Activated CD8-positive, alpha-beta T cell treated with anti-CD3 and anti-CD28 coated beads for 36 hours (primary cell): Measurements from ENCODE around the gene CSNK1D. TPM values are rescaled to one million over a fixed set of nuclear protein-coding genes. Genes with fewer than 3 reads are reported as not detected.

ENCODE experiments used
- ATAC-seq: fragments of 200-7000 bp; cut with Tn5 transposase; one replicate; pipeline ENCODE4 v1.10.0; 2021; ENCODE audit warnings: mild to moderate bottlenecking, moderate library complexity
- CTCF ChIA-PET: fragments of 350-600 bp; sonication (Branson Sonifier 250); formaldehyde crosslinking; loops from one replicate; lab custom pipeline; 2021; ENCODE audit warnings: antibody characterized with exemption; lab: Charles Lee
- POLR2A ChIA-PET: fragments of 350-600 bp; sonication (Branson Sonifier 250); formaldehyde crosslinking; loops from one replicate; lab custom pipeline; 2021; ENCODE audit warnings: antibody characterized with exemption; lab: Charles Lee
- DNase-seq: peaks from one replicate; pipeline ENCODE4 v3.0.0-alpha.2; 2020
- H3K27ac Mint-ChIP-seq: one replicate; pipeline ENCODE4 v1.8.0; 2021; ENCODE audit warnings: mild to moderate bottlenecking, mixed read lengths
- H3K27me3 Mint-ChIP-seq: one replicate; pipeline ENCODE4 v1.8.0; 2021; ENCODE audit warnings: mixed read lengths
- H3K36me3 Mint-ChIP-seq: one replicate; pipeline ENCODE4 v1.8.0; 2021; ENCODE audit warnings: low read depth, mixed read lengths
- H3K4me1 Mint-ChIP-seq: one replicate; pipeline ENCODE4 v1.8.0; 2021; ENCODE audit warnings: low read depth, mixed read lengths
- H3K4me3 Mint-ChIP-seq: one replicate; pipeline ENCODE4 v1.8.0; 2021; ENCODE audit warnings: mild to moderate bottlenecking, moderate library complexity, mixed read lengths
- H3K9me3 Mint-ChIP-seq: one replicate; pipeline ENCODE4 v1.8.0; 2021; ENCODE audit warnings: mixed read lengths
- CTCF ChIP-seq: fragments of 200-600 bp; IDR thresholded peaks from one replicate; pipeline ENCODE4 v1.8.0; 2022; ENCODE audit warnings: antibody characterized with exemption, mild to moderate bottlenecking
- intact Hi-C: fragments of 100-400 bp; cut with micrococcal nuclease; formaldehyde crosslinking; loops from one replicate; pipeline ENCODE4 v1.10.0; 2022
- total RNA-seq, 2 experiments: library from RNA; stranded (reverse); gene quantifications; one replicate each; pipeline ENCODE4 v1.2.3, GENCODE V29; 2021

CSNK1D gene
- total RNA-seq, 2 experiments from 2014 or later: 90.6 to 97.0 TPM

DNA sequence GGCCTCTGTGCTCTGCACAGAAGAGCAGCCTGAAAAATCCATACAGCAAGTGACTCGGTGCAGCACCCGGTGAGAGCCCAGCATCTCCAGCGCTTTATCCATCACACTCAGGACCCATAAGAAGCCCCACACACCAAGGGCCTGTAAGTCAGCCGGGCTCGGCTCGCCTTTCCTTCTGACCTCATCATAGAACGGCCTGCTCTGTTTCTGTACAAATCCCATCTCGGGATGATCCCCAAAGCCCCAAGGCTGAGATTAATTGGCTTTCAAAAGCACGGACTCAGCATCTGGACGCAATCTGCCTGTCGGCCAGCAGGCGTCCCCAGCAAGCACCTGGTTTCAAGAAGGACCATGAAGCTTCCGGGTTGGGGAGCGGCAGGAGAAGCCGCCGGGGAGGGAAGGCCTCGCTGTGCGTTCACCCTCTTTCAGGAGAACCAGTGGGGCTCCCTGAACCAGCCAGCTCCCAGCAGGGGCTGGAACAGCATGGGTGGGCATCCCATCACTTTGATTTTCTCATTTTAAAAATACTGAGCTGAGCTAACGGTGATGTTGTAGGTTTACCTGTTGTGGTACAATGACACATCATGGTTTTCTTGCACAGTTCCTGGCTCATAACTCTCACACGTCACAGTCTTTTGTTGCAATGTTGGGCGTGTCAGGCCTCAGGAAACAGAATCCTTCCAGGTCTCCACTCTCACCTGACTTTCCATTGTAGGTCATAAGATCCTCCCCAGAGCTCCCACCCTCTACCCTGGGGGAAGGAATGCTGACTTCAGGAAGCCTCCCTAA is 67.6 kb downstream of the CSNK1D start:
- ChIA-PET POLR2A (interaction anchor here (0.8 to 1.5 kb wide), 6 partner anchors 9 to 336 kb away, joined by 3 to 4 read pairs (median 4); partner anchors contain the start of genes DUS1L and SLC16A3), CTCF (interaction anchor here (0.7 to 2.3 kb wide), 21 partner anchors 8 to 261 kb away, joined by 3 to 11 read pairs (median 4); partner anchors contain the start of genes CD7 and SLC16A3)
- H3K27me3 Mint-ChIP-seq: no peaks in the 10 kb centered on the region
- DNase-seq: peak; percentile 90
- peak overlapping the region; percentile 66 for H3K4me3 Mint-ChIP-seq
- peak; percentile 73 for ATAC-seq
- H3K36me3 Mint-ChIP-seq: peaks cover 12% of the 10 kb centered on the region
- intact Hi-C loops: no loop called here
- peaks cover 58% of the 10 kb centered on the region for H3K4me1 Mint-ChIP-seq
- H3K27ac Mint-ChIP-seq: peak overlapping the region; percentile 94
- no peaks in the 10 kb centered on the region for H3K9me3 Mint-ChIP-seq
- TF ChIP-seq CTCF: peak; percentile 96

- H3K27me3 Mint-ChIP-seq: no peaks in the 10 kb centered on the region
- no peak for TF ChIP-seq CTCF
- intact Hi-C loops: no loop called here
- peak overlapping the region; percentile 94 for H3K27ac Mint-ChIP-seq
- ATAC-seq: peak; percentile 67
- ChIA-PET CTCF (interaction anchor here (0.8 to 2.3 kb wide), 11 partner anchors 9 to 163 kb away, joined by 3 to 11 read pairs (median 5); partner anchors contain the start of gene CD7), POLR2A (interaction anchor here (0.8 to 1.5 kb wide), 5 partner anchors 24 to 335 kb away, joined by 3 to 4 read pairs (median 4); partner anchors contain the start of genes DUS1L and SLC16A3)
- H3K4me1 Mint-ChIP-seq: peaks cover 64% of the 10 kb centered on the region
- H3K9me3 Mint-ChIP-seq: no peaks in the 10 kb centered on the region
- peaks cover 13% of the 10 kb centered on the region for H3K36me3 Mint-ChIP-seq
- H3K4me3 Mint-ChIP-seq: peak overlapping the region; percentile 66
- DNase-seq: peak; percentile 80
These were observed 68.4 kb downstream of the CSNK1D start for GRCh38 chr17:82204831-82205719.

DNA sequence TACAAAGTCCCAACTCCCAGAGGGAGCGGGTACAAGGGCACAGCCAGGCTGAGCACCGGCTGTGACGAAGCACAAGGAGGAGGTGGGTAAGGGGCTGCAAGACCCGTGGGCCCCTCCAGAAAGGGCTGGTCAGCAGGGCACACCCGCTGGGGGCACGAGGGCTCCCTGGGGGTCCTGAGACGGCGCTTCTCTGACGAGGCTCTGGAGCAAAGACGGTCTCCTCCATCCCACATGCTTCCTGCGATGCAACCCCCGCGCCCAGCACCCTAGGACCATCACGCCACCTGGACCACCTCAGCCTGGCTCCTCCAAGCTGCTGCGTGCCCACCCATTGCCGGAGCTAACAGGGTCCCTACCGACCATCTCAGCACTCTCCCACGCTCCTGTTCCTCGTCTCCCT is 69.6 kb downstream of the CSNK1D start:
- Mint-ChIP-seq H3K9me3 (no peaks in the 10 kb centered on the region), H3K4me1 (peaks cover 70% of the 10 kb centered on the region), H3K36me3 (peaks cover 18% of the 10 kb centered on the region), H3K4me3 (no peak overlapping the region), H3K27me3 (no peaks in the 10 kb centered on the region), H3K27ac (no peak overlapping the region)
- ATAC-seq (no peak), DNase-seq (no peak)
- TF ChIP-seq CTCF: no peak
- POLR2A ChIA-PET: interaction anchor here (2.6 kb wide), 1 partner anchor 9 kb away, joined by 13 read pairs; the partner anchor contains the start of gene CCDC57
- intact Hi-C loops: no loop called here
- CTCF ChIA-PET: interaction anchor here (1.6 kb wide), 1 partner anchor 9 kb away, joined by 4 read pairs; the partner anchor contains the start of gene CCDC57

GRCh38 chr17:82202981-82203380 is 70.5 kb downstream of the CSNK1D start:
- no peaks in the 10 kb centered on the region for H3K27me3 Mint-ChIP-seq
- H3K27ac Mint-ChIP-seq: peak overlapping the region; percentile 80
- CTCF ChIA-PET: interaction anchor here (0.8 to 1.6 kb wide), 3 partner anchors 10 to 172 kb away, joined by 3 to 4 read pairs (median 3); partner anchors contain the start of gene CCDC57
- peaks cover 24% of the 10 kb centered on the region for H3K36me3 Mint-ChIP-seq
- peak; percentile 14 for ATAC-seq
- no peak for TF ChIP-seq CTCF
- peaks cover 72% of the 10 kb centered on the region for H3K4me1 Mint-ChIP-seq
- H3K4me3 Mint-ChIP-seq: peak overlapping the region; percentile 11
- intact Hi-C loops: no loop called here
- H3K9me3 Mint-ChIP-seq: no peaks in the 10 kb centered on the region
- DNase-seq: peak; percentile 77
- POLR2A ChIA-PET: interaction anchor here (2.6 kb wide), 1 partner anchor 10 kb away, joined by 13 read pairs; the partner anchor contains the start of gene CCDC57
